Liver (tissue), 9 donors: ENCODE measurements around the gene GREB1L. TPM values are rescaled to one million over a fixed set of nuclear protein-coding genes. Genes with fewer than 3 reads are reported as not detected.

Experiments used
- DNase-seq: peaks from one replicate; pipeline ENCODE4 v3.0.0-alpha.2; 2017; ENCODE audit warnings: low spot score
- H3K27ac ChIP-seq, 2 donors: one replicate each; pipeline ENCODE4 v1.7.0; 2013; ENCODE audit warnings: inconsistent platforms in 2 of 2, low read length in 2 of 2, control low read depth in 1 of 2, low read depth in 1 of 2, mild to moderate bottlenecking in 1 of 2
- H3K27me3 ChIP-seq, 4 donors: one replicate each; pipeline versions ENCODE4 v1.6.1 to v1.7.0; 2013; ENCODE audit warnings: low read length in 3 of 4, inconsistent platforms in 1 of 4, mild to moderate bottlenecking in 1 of 4, moderate library complexity in 1 of 4; ENCODE audit not compliant: control insufficient read depth in 4 of 4, insufficient read depth in 4 of 4
- H3K36me3 ChIP-seq, 4 donors: one replicate each; pipeline versions ENCODE4 v1.6.1 to v1.7.0; 2013; ENCODE audit warnings: low read length in 3 of 4, mild to moderate bottlenecking in 3 of 4, low read depth in 1 of 4, moderate library complexity in 1 of 4; ENCODE audit not compliant: control insufficient read depth in 4 of 4, insufficient read depth in 3 of 4
- H3K4me1 ChIP-seq, 4 donors: one replicate each; pipeline versions ENCODE4 v1.6.1 to v1.7.0; 2013; ENCODE audit warnings: low read length in 3 of 4, mild to moderate bottlenecking in 3 of 4, moderate library complexity in 1 of 4; ENCODE audit not compliant: control insufficient read depth in 4 of 4, insufficient read depth in 4 of 4
- H3K4me3 ChIP-seq, 3 donors: one replicate each; pipeline versions ENCODE4 v1.6.1 to v1.7.0; 2013; ENCODE audit warnings: low read length in 3 of 3, control low read depth in 1 of 3, low read depth in 1 of 3, mild to moderate bottlenecking in 1 of 3
- H3K9ac ChIP-seq, 2 donors: one replicate each; pipeline ENCODE4 v1.7.0; 2013; ENCODE audit warnings: low read length in 2 of 2, mild to moderate bottlenecking in 2 of 2, moderate library complexity in 2 of 2, control low read depth in 1 of 2, low read depth in 1 of 2
- H3K9me3 ChIP-seq, 4 donors: one replicate each; pipeline versions ENCODE4 v1.6.1 to v1.7.0; 2013; ENCODE audit warnings: low read length in 3 of 4; ENCODE audit not compliant: control insufficient read depth in 4 of 4
- CTCF ChIP-seq: fragments of 150-350 bp; IDR thresholded peaks from 2 replicates; pipeline ENCODE4 v1.5.1; 2017; ENCODE audit warnings: improper control_type of control experiment, low read depth, low read length; ENCODE audit not compliant: missing input control
- EGR1 ChIP-seq, 2 donors: IDR thresholded peaks; 2 replicates each; pipeline ENCODE4 v1.6.1; 2016 to 2018; ENCODE audit warnings: antibody characterized with exemption in 2 of 2, low read depth in 2 of 2
- FOXA2 ChIP-seq: IDR thresholded peaks from 2 replicates; pipeline ENCODE4 v1.6.1; 2016; ENCODE audit warnings: antibody characterized with exemption
- GABPA ChIP-seq, 2 donors: IDR thresholded peaks in 1 of 2; conservative IDR thresholded peaks in 1 of 2; 2 replicates each; pipeline ENCODE4 v1.6.1; 2016; ENCODE audit warnings: antibody characterized with exemption in 2 of 2, mild to moderate bottlenecking in 1 of 2, moderate library complexity in 1 of 2
- HNF4G ChIP-seq: IDR thresholded peaks from 2 replicates; pipeline ENCODE4 v1.6.1; 2016; ENCODE audit warnings: antibody characterized with exemption
- JUND ChIP-seq, 2 donors: IDR thresholded peaks; 2 replicates each; pipeline ENCODE4 v1.6.1; 2016; ENCODE audit warnings: antibody characterized with exemption in 2 of 2
- RAD21 ChIP-seq, 2 donors: IDR thresholded peaks; 2 replicates each; pipeline ENCODE4 v1.6.1; 2016; ENCODE audit warnings: antibody characterized with exemption in 2 of 2, mild to moderate bottlenecking in 2 of 2
- REST ChIP-seq: IDR thresholded peaks from 2 replicates; pipeline ENCODE4 v1.6.1; 2016; ENCODE audit warnings: antibody characterized with exemption, mild to moderate bottlenecking
- RXRA ChIP-seq, 2 donors: IDR thresholded peaks; 2 replicates each; pipeline ENCODE4 v1.6.1; 2017 to 2018; ENCODE audit warnings: antibody characterized with exemption in 2 of 2, mild to moderate bottlenecking in 1 of 2
- SP1 ChIP-seq: IDR thresholded peaks from 2 replicates; pipeline ENCODE4 v1.6.1; 2018; ENCODE audit warnings: antibody characterized with exemption, mild to moderate bottlenecking
- YY1 ChIP-seq: IDR thresholded peaks from 2 replicates; pipeline ENCODE4 v1.6.1; 2016; ENCODE audit warnings: antibody characterized with exemption, mild to moderate bottlenecking
- ZBTB33 ChIP-seq: IDR thresholded peaks from 2 replicates; pipeline ENCODE4 v1.6.1; 2016; ENCODE audit warnings: antibody characterized with exemption
- WGBS: extraction: QIAGEN DNeasy Blood & Tissue Kit; methylation state at CpG from one replicate; pipeline ENCODE4 v1.1.7; 2013; 5-methylcytosine and 5-hydroxymethylcytosine counted together
- polyA plus RNA-seq, 2 donors: library from polyadenylated mRNA; stranded (reverse) in 1 of 2; unstranded in 1 of 2; fragments of 200-250 nt in 1 of 2; fragments of >200 nt in 1 of 2; fragmentation: Nextera tagmentation in 1 of 2; extraction: Ambion mirVana in 1 of 2; gene quantifications; one replicate each; pipeline versions ENCODE4 v1.2.1 to v1.2.3, GENCODE V29; 2013 to 2015
- total RNA-seq, 2 donors: library from RNA; depleted of rRNA; stranded (reverse); fragments of >200 nt; gene quantifications; one replicate each; pipeline ENCODE4 v1.2.3, GENCODE V29; 2014
- donor health status: healthy.
- donor health status: healthy.
- donor health status: healthy.
- donor health status: healthy.
- donor health status: healthy.

The GREB1L gene
- total and polyA plus RNA-seq, 4 donors = 1.2 to 13.1 (median 3.0) TPM

- no peak overlapping the region for H3K9ac ChIP-seq
- DNase-seq = no peak
- H3K4me3 ChIP-seq = no peak overlapping the region
- H3K27me3 ChIP-seq = no peaks in the 10 kb centered on the region
- no peak overlapping the region for H3K27ac ChIP-seq
- 0% methylated on average over 1 of the region's 1 CpG for WGBS
- H3K4me1 ChIP-seq = peaks cover 2 to 15% (median 4%) of the 10 kb centered on the region in 4 donors
- no peaks in the 10 kb centered on the region for H3K9me3 ChIP-seq
- H3K36me3 ChIP-seq = no peaks in the 10 kb centered on the region
- no peak for TF ChIP-seq RAD21 (IDR thresholded peaks at IDR 0.05)
- no peak for TF ChIP-seq HNF4G
- no peak for TF ChIP-seq SP1
- TF ChIP-seq ZBTB33 = no peak
- no peak for TF ChIP-seq FOXA2
- TF ChIP-seq YY1 = no peak
- no peak for TF ChIP-seq EGR1 (IDR thresholded peaks at IDR 0.05; ENCODE audit: low read depth in 2 of 2)
- TF ChIP-seq REST = no peak
- TF ChIP-seq GABPA (IDR thresholded peaks at IDR 0.05 in 1 of 2, conservative IDR thresholded peaks at IDR 0.05 in 1 of 2) = no peak
- TF ChIP-seq JUND (IDR thresholded peaks at IDR 0.05) = no peak
These were observed 27.3 kb downstream of the GREB1L start for GRCh38 chr18:21269349-21269748.

GRCh38 chr18:21270453-21270852, 28.4 kb downstream of the GREB1L start:
- Histone ChIP-seq H3K27me3 (no peaks in the 10 kb centered on the region), H3K4me3 (no peak overlapping the region), H3K4me1 (peaks cover 0 to 9% (median 4%) of the 10 kb centered on the region in 4 donors), H3K27ac (no peak overlapping the region), H3K9me3 (no peaks in the 10 kb centered on the region), H3K9ac (no peak overlapping the region), H3K36me3 (no peaks in the 10 kb centered on the region)
- no peak for DNase-seq
- WGBS = 87% methylated on average over 3 of the region's 3 CpGs
- TF ChIP-seq FOXA2 = no peak

- H3K27ac ChIP-seq = no peak overlapping the region
- no peaks in the 10 kb centered on the region for H3K9me3 ChIP-seq
- H3K4me3 ChIP-seq = no peak overlapping the region
- H3K4me1 ChIP-seq = no peaks in the 10 kb centered on the region
- DNase-seq = no peak
- H3K36me3 ChIP-seq = no peaks in the 10 kb centered on the region
- WGBS = 73% methylated on average over 4 of the region's 4 CpGs
- no peaks in the 10 kb centered on the region for H3K27me3 ChIP-seq
- TF ChIP-seq SP1 (no peak), RAD21 (IDR thresholded peaks at IDR 0.05) (no peak), RXRA (IDR thresholded peaks at IDR 0.05) (no peak), CTCF (no peak)
- no peak overlapping the region for H3K9ac ChIP-seq
These were observed 30.1 kb downstream of the GREB1L start for GRCh38 chr18:21272016-21272579.
